Right hindlimb (tissue), 1 donor: ENCODE results near the gene ANKRD35.
"Not testable (repeated sequence)": the region's sequence is repeated elsewhere in the genome, so short reads cannot be mapped to it uniquely, and the experiment has no call there.

ENCODE experiments used
- DNase-seq: peaks from one replicate; pipeline ENCODE4 v3.0.0-alpha.2; 2018

Gene ANKRD35, protein sequence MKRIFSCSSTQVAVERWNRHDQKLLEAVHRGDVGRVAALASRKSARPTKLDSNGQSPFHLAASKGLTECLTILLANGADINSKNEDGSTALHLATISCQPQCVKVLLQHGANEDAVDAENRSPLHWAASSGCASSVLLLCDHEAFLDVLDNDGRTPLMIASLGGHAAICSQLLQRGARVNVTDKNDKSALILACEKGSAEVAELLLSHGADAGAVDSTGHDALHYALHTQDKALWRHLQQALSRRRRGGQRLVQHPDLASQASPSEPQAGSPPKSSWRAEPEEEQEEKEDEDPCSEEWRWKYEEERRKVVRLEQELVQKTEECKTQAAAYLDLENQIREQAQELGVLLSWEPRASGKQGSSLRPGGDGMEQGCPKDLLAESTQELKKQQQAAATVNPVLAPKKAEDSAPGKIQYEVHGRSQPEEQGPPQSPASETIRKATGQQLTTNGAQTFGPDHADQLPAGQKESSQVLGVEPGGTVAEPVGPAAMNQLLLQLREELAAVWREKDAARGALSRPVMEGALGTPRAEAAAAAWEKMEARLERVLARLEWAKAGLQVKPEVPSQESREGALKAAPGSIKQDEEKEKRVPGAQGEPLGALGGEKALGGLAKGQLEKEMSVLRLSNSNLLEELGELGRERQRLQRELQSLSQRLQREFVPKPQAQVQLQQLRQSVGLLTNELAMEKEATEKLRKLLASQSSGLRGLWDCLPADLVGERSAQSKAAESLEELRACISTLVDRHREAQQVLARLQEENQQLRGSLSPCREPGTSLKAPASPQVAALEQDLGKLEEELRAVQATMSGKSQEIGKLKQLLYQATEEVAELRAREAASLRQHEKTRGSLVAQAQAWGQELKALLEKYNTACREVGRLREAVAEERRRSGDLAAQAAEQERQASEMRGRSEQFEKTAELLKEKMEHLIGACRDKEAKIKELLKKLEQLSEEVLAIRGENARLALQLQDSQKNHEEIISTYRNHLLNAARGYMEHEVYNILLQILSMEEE

GRCh38 chr1:145885738-145886287 is at the start of gene ANKRD35:
ANKRD35 (minus strand) TSS chr1:145885866; CDS start chr1:145885758, 108 bp downstream.
- peak; percentile 89 for DNase-seq

DNA sequence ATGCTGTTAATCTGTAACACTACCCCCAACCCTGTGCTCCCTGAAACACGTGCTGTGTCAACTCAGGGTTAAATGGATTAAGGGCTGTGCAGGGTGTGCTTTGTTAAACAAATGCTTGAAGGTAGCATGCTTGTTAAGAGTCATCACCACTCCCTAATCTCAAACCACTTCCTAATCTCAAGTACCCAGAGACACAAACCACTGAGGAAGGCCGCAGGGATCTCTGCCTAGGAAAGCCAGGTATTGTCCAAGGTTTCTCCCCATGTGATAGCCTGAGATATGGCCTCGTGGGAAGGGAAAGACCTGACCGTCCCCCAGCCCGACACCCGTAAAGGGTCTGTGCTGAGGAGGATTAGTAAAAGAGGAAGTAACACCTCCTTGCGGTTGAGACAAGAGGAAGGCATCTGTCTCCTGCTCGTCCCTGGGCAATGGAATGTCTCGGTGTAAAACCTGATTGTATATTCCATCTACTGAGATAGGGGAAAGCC is 46.9 kb upstream of the ANKRD35 start:
- DNase-seq = not testable (repeated sequence)

- DNase-seq = no peak
Observed at GRCh38 chr1:145927916-145928643, 42.4 kb upstream of the ANKRD35 start.

DNA sequence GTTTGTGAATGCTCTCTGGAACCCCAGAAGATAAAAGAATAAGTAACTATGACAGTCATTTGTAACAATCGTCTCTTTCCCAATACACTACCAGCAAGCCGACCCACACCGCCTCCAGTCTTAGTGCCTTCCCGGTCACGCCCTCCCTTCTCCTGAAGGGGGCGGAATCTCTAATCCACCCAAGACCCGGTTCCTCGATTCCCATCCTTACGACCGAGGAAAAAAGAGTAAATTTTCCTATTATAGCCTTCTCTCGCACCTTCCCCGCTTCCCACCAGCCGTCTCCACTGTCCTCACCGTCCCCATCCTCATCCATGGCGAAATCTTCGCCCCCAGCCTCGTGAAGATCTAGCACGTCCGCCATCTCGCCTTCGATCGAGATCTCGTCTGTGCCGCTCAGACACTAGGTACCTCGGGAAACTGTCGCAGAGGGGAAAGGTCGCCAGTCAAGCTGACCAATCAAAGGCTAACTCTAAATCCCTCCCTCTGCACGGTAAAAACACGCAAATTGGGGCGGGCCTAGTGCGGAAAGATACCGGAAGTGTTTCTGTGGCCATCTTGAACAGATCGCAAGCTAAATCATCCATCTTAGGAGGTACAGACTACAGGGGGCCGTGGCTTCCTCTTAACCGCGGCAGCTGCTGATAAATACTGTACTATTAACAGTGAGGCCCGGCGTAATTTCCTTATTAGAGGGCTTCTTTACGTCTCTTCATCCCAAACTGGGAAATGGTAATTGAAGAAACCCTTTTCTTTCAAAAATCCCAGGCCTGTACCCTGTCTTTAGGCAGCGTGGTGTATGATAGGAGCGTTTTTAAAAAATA is 41.6 kb upstream of the ANKRD35 start, which contains the start of gene RBM8A:
RBM8A (minus strand) TSS at position 422 of the 824 bp plus-strand sequence; CDS start at position 364, 58 bp downstream.
- DNase-seq = peak; percentile 98

- no peak for DNase-seq
Observed at GRCh38 chr1:145926686-145927062, 41.0 kb upstream of the ANKRD35 start.

- no peak for DNase-seq
Observed at GRCh38 chr1:145922266-145922665, 36.6 kb upstream of the ANKRD35 start.

- DNase-seq = not testable (repeated sequence)
Observed at GRCh38 chr1:145920297-145920696, 34.6 kb upstream of the ANKRD35 start.

DNA sequence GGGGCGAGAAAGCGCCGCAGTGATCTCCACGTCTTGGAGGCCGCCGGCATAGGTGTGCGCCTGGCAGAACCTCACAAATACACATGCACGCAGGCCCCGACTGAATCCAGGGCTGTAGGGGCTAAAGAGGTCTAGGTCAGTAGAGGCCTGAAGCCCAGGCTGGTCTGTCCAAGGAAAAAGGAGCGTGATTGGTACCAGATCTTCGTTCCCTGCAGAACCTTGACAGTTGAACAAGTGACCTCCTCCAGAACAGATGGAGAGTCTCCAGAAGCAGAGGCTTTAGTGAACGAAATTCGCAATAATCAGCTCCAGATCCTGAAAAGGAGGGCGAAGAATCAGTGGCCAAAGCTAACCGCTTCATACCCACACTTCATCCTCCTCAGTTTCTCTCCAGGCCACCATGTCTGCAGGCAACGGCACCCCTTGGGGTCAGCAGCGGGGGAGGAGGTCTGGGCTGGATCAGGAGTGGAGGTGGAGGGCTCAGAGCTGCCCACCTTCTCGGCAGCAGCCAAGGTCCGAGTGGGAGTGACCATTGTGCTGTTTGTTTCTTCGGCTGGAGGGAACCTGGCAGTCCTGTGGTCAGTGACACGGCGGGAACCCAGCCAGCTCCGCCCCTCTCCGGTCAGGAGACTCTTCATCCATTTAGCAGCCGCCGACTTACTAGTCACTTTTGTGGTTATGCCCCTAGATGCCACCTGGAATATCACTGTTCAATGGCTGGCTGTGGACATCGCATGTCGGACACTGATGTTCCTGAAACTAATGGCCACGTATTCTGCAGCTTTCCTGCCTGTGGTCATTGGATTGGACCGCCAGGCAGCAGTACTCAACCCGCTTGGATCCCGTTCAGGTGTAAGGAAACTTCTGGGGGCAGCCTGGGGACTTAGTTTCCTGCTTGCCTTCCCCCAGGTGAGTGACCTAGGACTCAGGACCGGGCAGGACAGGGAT is 33.6 kb upstream of the ANKRD35 start:
- peak; percentile 63 for DNase-seq

DNA sequence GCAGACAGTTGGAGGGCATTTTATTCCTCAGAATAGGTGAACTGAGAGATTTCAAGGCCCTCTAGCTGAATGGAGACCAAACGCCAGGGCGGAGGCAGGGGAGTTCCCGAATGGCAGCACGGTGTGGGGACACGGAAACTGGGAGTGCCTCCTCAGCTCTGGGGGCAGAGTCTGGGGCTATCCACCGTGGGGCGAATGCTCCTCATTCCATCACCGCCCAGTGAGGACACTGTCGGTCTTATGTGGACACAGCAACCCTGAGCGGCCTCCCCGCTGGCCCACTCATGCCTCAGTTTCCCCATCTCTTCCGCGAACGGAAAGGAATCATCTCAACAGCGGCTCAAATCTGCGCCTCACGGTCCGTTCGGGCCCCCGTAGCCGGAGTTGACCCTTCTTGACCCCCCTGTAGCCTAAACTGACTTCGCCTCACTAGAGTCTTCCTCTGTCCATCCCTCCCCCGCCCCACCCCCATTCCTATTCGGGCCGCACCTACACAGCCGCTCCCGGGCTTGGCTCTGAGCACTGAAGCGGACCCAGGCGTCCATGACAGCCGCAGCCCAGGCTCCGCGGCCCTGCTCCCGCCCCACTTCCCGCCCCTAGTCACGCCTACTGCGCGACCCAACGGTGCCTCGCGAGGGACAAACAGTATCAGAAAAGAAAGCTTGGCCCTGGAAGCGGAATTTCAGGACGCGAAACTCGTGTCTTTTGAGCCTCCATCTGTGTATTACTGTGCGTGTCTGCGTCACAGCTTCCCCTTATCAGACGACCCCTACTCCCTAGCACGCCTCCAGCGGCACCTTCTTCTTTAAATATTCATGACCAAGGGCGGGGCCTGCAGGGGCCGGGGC is 32.7 kb upstream of the ANKRD35 start, which contains the start of gene PEX11B:
PEX11B (minus strand) TSS at position 574 of the 848 bp plus-strand sequence; CDS start at position 545, 29 bp downstream.
- DNase-seq = peak; percentile 91

GRCh38 chr1:145917595-145917994 is 31.9 kb upstream of the ANKRD35 start:
- DNase-seq = no peak

DNA sequence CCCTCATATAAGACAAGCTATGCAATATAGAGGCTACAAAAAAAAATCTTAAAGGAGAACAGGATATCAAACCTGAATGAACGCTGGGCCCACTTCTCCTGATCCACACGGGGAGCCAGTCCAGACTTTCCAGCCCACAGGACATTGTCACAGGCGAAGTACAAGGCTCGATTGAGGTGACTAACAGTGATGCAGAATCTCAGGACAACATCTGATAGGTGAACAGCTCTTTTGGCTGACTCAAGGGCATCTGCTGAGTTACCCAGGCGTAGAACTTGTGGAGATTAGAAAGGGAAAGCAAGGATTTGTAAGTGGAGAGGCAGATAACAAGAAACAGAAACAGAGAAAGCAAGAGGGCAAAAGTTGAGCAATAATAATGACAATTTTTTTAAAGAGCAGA is 31.1 kb upstream of the ANKRD35 start:
- DNase-seq = no peak

DNA sequence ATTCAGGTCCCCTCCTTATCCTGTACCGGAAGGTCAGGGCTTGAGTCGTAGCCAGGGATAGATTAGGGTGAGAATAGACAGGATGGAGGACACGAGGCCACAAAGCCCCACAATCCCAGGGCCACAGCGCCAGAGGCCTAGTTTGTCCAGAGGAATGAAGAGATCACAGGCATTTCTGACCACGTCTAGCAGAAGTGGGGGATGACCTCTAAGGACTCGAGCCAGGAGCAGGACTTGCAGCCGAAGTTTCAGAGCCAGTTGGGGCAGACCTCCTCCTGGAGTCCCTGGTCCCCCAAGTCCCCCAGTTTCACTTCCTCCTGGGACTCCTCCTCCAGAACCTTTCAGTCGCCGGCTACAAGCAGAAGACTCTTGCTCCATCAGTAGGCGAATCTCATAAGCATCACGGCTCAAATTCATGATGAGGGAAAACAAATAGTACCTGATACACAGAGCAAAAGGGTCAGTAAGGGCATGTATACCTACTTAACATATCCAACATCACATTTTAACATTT is 26.5 kb upstream of the ANKRD35 start:
- no peak for DNase-seq

GRCh38 chr1:145908653-145909052 is 23.0 kb upstream of the ANKRD35 start:
- no peak for DNase-seq

GRCh38 chr1:145906954-145907753 is 21.5 kb upstream of the ANKRD35 start:
- peak; percentile 76 for DNase-seq

- no peak for DNase-seq
Observed at GRCh38 chr1:145901312-145902021, 15.8 kb upstream of the ANKRD35 start.

- no peak for DNase-seq
Observed at GRCh38 chr1:145898756-145899155, 13.1 kb upstream of the ANKRD35 start.

DNA sequence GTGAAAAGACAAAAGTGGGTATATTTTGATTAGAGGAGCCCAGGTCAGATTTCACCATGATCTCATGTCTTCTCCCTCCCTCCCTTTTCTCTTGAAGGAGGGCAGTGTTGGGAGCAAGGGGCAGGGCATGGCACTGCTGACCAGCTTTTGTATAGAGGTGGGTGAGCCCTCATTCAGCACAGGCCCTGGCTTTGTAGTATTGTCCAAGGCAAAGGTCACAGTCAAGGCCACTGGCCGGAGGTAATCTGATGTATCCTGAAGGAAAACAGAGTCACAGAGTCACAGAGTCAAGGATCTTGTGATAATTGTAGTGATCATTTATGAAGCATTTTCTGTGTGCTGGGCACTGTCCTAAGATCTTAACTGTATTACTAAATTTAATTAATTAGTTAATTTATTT is 12.3 kb upstream of the ANKRD35 start:
- no peak for DNase-seq
